ENCODE results near the gene GNA12.

Gene GNA12

DNA sequence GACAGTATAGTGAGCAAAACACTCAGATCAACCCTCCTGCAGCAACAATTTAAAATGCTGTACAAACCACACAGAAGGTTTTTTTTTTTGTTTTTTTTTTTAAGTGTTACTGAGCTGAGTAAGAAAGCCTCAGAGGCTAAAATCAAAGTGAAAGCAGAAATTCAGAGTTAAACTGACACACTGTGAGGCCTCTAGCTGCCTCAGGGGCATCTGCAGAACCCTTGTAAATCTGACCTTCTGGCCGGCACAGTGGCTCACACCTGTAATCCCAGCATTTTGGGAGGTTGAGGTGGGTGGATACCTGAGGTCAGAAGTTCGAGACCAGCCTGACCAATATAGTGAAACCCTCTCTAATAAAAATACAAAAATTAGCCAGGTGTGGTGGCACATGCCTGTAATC, 7.4 kb upstream of the GNA12 start:
- TF ChIP-seq, protein P1, sequence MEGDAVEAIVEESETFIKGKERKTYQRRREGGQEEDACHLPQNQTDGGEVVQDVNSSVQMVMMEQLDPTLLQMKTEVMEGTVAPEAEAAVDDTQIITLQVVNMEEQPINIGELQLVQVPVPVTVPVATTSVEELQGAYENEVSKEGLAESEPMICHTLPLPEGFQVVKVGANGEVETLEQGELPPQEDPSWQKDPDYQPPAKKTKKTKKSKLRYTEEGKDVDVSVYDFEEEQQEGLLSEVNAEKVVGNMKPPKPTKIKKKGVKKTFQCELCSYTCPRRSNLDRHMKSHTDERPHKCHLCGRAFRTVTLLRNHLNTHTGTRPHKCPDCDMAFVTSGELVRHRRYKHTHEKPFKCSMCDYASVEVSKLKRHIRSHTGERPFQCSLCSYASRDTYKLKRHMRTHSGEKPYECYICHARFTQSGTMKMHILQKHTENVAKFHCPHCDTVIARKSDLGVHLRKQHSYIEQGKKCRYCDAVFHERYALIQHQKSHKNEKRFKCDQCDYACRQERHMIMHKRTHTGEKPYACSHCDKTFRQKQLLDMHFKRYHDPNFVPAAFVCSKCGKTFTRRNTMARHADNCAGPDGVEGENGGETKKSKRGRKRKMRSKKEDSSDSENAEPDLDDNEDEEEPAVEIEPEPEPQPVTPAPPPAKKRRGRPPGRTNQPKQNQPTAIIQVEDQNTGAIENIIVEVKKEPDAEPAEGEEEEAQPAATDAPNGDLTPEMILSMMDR (conservative IDR thresholded peaks at IDR 0.05; ENCODE audit: low read length), result no peak
- no peak for DNase-seq (ENCODE audit: low read depth)

DNA sequence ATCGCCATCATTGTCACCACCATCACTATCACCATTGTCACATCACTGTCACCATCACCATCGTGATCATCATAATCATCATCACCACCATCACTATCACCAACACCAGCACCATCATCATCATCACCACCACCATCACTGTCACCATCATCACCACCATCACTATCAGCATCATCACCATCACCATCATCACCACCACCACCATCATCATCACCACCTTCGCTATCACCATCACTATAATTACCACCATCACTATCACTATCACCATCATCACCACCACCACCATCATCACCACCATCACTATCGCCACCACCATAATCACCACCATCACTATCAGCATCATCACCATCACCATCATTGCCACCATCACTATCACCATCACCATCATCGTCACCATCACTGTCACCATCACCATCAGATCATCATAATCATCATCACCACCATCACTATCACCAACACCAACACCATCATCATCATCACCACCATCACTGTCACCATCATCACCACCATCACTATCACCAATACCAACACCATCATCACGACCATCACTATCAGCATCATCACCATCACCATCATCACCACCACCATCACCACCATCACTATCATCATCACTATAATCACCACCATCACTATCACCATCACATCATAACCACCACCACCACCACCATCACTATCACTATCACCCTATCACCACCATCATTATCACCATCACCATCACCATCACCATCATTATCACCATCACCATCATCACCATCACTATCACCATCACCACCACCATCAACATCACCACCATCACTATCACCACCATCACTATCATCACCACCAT, 6.0 kb upstream of the GNA12 start:
- DNase-seq (ENCODE audit: low read depth), result no peak
- TF ChIP-seq, protein P1 (conservative IDR thresholded peaks at IDR 0.05; ENCODE audit: low read length), result no peak

More for the DNA sequence above, 7.4 kb upstream of the GNA12 start:
- H3K4me3 ChIP-seq (ENCODE audit: low read length), result no peak overlapping the region

DNA sequence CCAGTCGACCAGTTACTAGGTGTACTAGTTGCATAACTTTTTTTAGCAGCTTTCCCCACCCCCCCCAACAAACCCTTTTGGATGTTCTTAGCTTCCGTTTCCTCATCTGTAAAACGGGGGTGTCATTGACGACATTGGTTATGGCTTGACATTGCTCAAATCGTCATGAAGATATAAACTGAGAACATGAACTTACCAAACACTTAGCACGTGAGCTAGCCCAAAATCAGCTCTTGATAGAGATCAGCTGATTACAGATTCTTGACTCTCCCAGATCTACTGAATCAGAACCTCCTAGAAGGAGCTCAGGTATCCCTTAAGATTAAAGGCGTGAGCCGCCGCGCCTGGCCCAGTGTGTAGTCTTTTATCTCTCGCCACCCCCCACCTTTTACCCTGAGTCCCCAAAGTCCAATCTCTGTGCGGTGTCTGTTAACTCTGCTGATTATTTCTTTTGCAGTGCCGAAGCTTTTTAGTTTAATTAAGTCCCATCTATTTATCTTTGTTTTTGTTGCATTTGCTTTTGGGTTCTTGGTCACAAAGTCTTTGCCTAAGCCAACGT, 1.0 kb upstream of the GNA12 start:
- DNase-seq (ENCODE audit: low read depth), result no peak
- no peak overlapping the region for H3K4me3 ChIP-seq (ENCODE audit: low read length)
- TF ChIP-seq, protein P1 (conservative IDR thresholded peaks at IDR 0.05; ENCODE audit: low read length), result no peak

More for the DNA sequence above, 6.0 kb upstream of the GNA12 start:
- H3K4me3 ChIP-seq (ENCODE audit: low read length), result no peak overlapping the region

DNA sequence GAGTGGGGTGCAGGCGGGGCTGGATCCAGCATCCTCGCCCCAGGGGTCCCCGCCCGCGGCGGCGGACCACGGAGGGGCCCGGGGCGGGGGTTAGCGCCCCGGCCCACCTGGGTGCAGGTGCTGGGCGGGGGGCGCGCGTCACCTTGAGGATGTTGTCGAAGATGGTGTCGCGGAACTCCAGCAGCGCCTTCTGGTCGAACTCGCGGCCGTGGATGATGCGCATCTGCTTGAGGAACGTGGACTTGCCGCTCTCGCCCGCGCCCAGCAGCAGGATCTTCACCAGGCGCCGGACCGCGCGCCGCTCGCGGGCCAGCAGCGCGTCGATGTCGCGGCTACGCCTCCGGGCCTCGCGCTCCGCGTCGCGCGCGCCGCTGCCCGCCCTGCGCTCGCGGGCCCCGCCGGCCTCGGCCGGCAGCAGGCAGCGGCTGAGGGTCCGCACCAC, 376 bp downstream of the GNA12 start:
- peak; percentile 42 for DNase-seq (ENCODE audit: low read depth)
- H3K4me3 ChIP-seq (ENCODE audit: low read length), result peak overlapping the region; percentile 74
- TF ChIP-seq, protein P1 (conservative IDR thresholded peaks at IDR 0.05; ENCODE audit: low read length), result no peak

DNA sequence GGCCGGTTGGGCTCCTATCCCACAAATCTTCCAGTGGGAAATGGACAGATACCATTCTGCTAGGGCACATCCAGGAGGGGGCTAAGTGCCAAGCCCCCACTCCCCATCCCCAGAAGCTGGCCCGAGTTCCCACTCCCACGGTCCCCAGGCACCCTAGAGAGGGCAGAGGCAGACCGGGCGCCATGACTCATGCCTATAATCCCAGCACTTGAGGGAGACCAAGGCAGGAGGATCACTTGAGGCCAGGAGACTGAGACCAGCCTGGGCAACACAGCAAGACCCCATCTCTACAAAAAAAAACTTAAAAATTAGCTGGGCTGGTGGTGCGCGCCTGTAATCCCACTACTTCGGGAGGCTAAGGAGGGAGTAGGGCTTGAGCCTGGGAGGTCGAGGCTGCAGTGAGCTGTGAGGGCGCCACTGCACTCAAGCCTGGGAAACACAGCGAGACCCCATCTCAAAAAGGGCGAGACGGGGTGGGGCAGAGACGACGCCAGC, 870 bp downstream of the GNA12 start:
- TF ChIP-seq, protein P1 (conservative IDR thresholded peaks at IDR 0.05; ENCODE audit: low read length), result no peak
- no peak for DNase-seq (ENCODE audit: low read depth)
- peak overlapping the region; percentile 74 for H3K4me3 ChIP-seq (ENCODE audit: low read length)

DNA sequence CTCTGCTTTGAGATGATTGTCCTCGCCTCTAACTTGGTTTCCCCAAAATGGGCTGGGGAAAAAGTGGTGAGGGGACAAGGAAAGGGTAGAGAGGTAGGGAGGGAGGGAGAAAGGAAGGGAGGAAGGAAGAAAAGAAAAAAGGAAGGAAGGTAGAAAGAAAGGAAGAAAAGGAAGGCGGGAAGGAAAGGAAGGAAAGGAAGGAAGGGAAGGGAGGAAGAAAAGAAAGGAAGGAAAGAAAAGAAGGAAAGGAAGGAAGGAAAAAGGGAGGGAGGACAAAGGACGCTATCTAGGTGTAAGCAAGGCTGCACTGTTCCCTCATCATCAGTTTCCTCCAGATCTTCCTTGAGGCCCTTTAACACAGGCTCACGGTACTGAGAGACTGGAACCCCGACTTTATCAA, 2.2 kb downstream of the GNA12 start:
- DNase-seq (ENCODE audit: low read depth), result no peak
- no peak overlapping the region for H3K4me3 ChIP-seq (ENCODE audit: low read length)
- TF ChIP-seq, protein P1 (conservative IDR thresholded peaks at IDR 0.05; ENCODE audit: low read length), result no peak

DNA sequence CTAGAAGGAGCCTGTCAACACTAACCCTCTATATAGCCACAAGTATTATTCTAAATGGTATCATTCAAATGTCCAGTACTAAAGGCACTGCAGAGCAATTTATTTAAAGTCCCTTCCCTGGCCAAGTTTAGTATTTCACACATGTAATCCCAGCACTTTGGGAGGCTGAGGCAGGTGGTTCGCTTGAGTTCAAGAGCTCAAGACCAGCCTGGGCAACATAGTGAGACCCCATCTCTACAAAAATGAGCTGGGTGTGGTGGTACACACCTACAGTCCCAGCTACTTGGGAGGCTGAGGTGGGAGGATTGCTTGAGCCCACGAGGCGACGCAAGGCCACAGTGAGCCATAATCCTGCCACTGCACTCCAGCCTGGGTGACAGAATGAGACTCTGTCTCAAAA, 3.6 kb downstream of the GNA12 start:
- H3K4me3 ChIP-seq (ENCODE audit: low read length), result no peak overlapping the region
- no peak for DNase-seq (ENCODE audit: low read depth)
- TF ChIP-seq, protein P1 (conservative IDR thresholded peaks at IDR 0.05; ENCODE audit: low read length), result no peak
